Vagina (tissue), 2 donors: ENCODE measurements around the gene SOS2. TPM values are rescaled to one million over a fixed set of nuclear protein-coding genes. Genes with fewer than 3 reads are reported as not detected.

Experiments used
- DNase-seq, 2 donors: peaks; one replicate each; pipeline ENCODE4 v3.0.0-alpha.2; 2017; ENCODE audit errors: extremely low spot score in 2 of 2
- H3K27ac ChIP-seq: fragments of 200-600 bp; sonication (generic); one replicate; pipeline ENCODE4 v1.5.1; 2019
- H3K27me3 ChIP-seq: fragments of 200-600 bp; sonication (generic); one replicate; pipeline ENCODE4 v1.5.1; 2019
- H3K36me3 ChIP-seq, 2 donors: fragments of 200-600 bp; sonication (generic); one replicate each; pipeline ENCODE4 v1.5.1; 2017 to 2019
- H3K4me1 ChIP-seq: fragments of 200-600 bp; sonication (generic); one replicate; pipeline ENCODE4 v1.5.1; 2019
- H3K4me3 ChIP-seq, 2 donors: fragments of 200-600 bp; sonication (generic); 1 replicate in 1 of 2; 2 replicates in 1 of 2; pipeline ENCODE4 v1.5.1; 2016 to 2019
- H3K9me3 ChIP-seq: fragments of 200-600 bp; sonication (generic); one replicate; pipeline ENCODE4 v1.5.1; 2019
- CTCF ChIP-seq, 3 experiments: fragments of 450-650 bp in 2 of 3; fragments of 200-600 bp in 1 of 3; sonication (generic) in 1 of 3; IDR thresholded peaks; one replicate each; pipeline ENCODE4 v1.5.1; 2017 to 2019; ENCODE audit warnings: antibody characterized with exemption in 3 of 3, mild to moderate bottlenecking in 2 of 3, moderate library complexity in 2 of 3
- POLR2A ChIP-seq, 2 donors: fragments of 450-650 bp; IDR thresholded peaks; one replicate each; pipeline ENCODE4 v1.6.1; 2017; ENCODE audit warnings: antibody characterized with exemption in 2 of 2, mild to moderate bottlenecking in 2 of 2, moderate library complexity in 2 of 2
- POLR2AphosphoS5 ChIP-seq, 2 donors: sonication (generic); formaldehyde crosslinking; IDR thresholded peaks; one replicate each; pipeline ENCODE4 v1.9.0; 2017; ENCODE audit warnings: antibody characterized with exemption in 2 of 2, mild to moderate bottlenecking in 2 of 2, low read depth in 1 of 2; ENCODE audit not compliant: insufficient read depth in 1 of 2
- intact Hi-C: fragments of 100-400 bp; cut with DNase I; formaldehyde crosslinking; loops from one replicate; pipeline ENCODE4 v1.15.1; 2023
- total RNA-seq: library from RNA; depleted of rRNA; stranded (reverse); fragments of >200 nt; gene quantifications from one replicate; pipeline ENCODE4 v1.2.3, GENCODE V29; 2016

SOS2 gene
- total RNA-seq, 1 donor from 2014 or later: 23.8 TPM

- H3K27ac ChIP-seq: no peak overlapping the region
- no peaks in the 10 kb centered on the region for H3K36me3 ChIP-seq
- H3K9me3 ChIP-seq: no peaks in the 10 kb centered on the region
- no peak for DNase-seq
- intact Hi-C loops: no loop called here
- H3K4me3 ChIP-seq: no peak overlapping the region
- H3K4me1 ChIP-seq: no peaks in the 10 kb centered on the region
- no peaks in the 10 kb centered on the region for H3K27me3 ChIP-seq
- TF ChIP-seq POLR2AphosphoS5 (IDR thresholded peaks at IDR 0.05; ENCODE audit: insufficient read depth in 1 of 2, low read depth in 1 of 2) (no peak), CTCF (IDR thresholded peaks at IDR 0.05) (no peak), POLR2A (IDR thresholded peaks at IDR 0.05) (no peak)
These were observed 140.0 kb downstream of the SOS2 start for GRCh38 chr14:50091240-50091913.

DNA sequence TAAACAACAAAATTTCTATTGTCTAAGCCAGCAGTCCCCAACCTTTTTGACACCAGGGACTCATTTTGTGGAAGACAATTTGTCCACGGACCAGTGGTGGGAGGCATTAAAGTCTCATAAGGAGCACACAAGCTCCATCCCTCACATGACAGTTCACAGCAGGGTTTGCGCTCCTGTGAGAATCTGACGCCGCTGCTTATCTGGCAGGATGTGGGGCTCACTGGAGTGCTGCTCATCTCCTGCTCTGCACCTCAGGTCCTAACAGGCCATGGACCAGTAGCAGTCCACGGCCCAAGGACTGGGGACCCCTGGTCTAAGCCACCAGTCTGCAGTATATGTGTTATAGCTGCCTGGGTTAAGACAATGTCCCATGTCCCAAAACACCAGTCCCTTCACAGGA lies 142.2 kb downstream of the SOS2 start:
- Histone ChIP-seq H3K9me3 (no peaks in the 10 kb centered on the region), H3K36me3 (no peaks in the 10 kb centered on the region), H3K27ac (no peak overlapping the region), H3K4me3 (no peak overlapping the region), H3K4me1 (no peaks in the 10 kb centered on the region), H3K27me3 (no peaks in the 10 kb centered on the region)
- intact Hi-C loops: no loop called here
- no peak for TF ChIP-seq CTCF (IDR thresholded peaks at IDR 0.05)
- no peak for TF ChIP-seq POLR2A (IDR thresholded peaks at IDR 0.05)
- TF ChIP-seq POLR2AphosphoS5 (IDR thresholded peaks at IDR 0.05; ENCODE audit: insufficient read depth in 1 of 2, low read depth in 1 of 2): no peak
- peak in 1 of 2 donors; percentile 37 for DNase-seq

DNA sequence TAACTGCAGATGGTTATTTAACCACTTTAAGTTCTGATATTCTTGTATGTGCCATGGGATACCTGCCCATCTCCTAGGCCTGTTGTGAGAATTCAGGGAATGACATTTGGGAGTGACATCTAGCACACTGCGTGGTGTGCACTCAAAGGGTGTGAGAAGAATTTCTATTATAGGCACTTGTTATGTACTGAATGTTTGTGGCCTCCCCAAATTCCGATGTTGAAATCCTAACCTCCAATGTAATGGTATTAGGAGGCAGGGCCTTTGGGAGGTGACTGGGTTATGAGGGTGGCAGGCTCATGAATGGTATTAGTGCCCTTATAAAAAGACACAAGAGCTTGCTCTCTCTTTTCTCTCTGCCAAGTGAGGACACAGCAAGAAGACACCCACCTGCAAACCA lies 142.6 kb downstream of the SOS2 start:
- TF ChIP-seq POLR2A (IDR thresholded peaks at IDR 0.05): no peak
- no peak for TF ChIP-seq POLR2AphosphoS5 (IDR thresholded peaks at IDR 0.05; ENCODE audit: insufficient read depth in 1 of 2, low read depth in 1 of 2)
- TF ChIP-seq CTCF (IDR thresholded peaks at IDR 0.05): no peak
- no peak for DNase-seq
- intact Hi-C loops: no loop called here

GRCh38 chr14:50088117-50088515 lies 143.3 kb downstream of the SOS2 start:
- Histone ChIP-seq H3K27me3 (no peaks in the 10 kb centered on the region), H3K27ac (no peak overlapping the region), H3K4me1 (peaks cover 4% of the 10 kb centered on the region), H3K9me3 (no peaks in the 10 kb centered on the region), H3K4me3 (no peak overlapping the region), H3K36me3 (no peaks in the 10 kb centered on the region)
- no peak for DNase-seq
- TF ChIP-seq POLR2AphosphoS5 (IDR thresholded peaks at IDR 0.05; ENCODE audit: insufficient read depth in 1 of 2, low read depth in 1 of 2): no peak
- no peak for TF ChIP-seq CTCF (IDR thresholded peaks at IDR 0.05)
- intact Hi-C loops: no loop called here

More for the DNA sequence above, 142.6 kb downstream of the SOS2 start:
- no peaks in the 10 kb centered on the region for H3K36me3 ChIP-seq
- no peaks in the 10 kb centered on the region for H3K27me3 ChIP-seq
- no peaks in the 10 kb centered on the region for H3K9me3 ChIP-seq
- H3K27ac ChIP-seq: no peak overlapping the region
- no peaks in the 10 kb centered on the region for H3K4me1 ChIP-seq
- H3K4me3 ChIP-seq: no peak overlapping the region

DNA sequence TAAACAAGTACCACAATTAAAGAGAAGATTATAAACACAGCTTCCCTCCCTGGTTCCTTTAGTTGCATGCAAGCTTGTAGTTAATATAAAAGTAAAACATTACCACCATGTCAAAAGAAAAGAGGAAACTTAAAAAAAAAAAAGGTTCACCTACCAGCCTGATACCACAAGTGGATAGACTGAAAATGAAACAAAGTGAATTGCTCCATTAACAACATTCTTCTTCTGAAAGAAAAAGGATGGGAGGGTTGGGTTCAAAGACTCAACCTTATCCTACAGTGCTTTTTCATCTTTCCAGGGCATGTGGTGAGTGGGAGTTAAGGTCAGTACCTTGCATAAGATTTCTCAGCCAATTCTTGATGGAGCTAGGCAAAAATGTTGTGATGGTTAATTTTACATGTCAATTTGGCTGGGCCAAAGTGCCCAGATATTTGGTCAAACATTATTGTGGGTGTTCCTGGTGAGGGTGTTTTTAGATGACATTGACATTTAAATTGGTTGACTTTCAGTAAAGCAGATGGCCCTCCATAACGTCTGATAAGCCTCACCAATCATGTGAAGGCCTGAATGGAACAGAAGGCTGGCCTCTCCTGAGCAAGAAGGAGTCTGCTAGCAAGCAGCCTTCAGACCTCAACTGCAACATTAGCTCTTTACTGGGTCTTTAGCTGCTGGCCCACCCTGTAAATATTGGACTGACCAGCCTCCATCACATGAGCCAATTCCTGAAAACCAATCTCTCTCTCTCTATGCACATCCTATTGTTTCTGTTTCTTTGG lies 143.8 kb downstream of the SOS2 start:
- no peak for DNase-seq
- TF ChIP-seq POLR2AphosphoS5 (IDR thresholded peaks at IDR 0.05; ENCODE audit: insufficient read depth in 1 of 2, low read depth in 1 of 2) (no peak), POLR2A (IDR thresholded peaks at IDR 0.05) (no peak), CTCF (IDR thresholded peaks at IDR 0.05) (no peak)

More for the DNA sequence above, 143.8 kb downstream of the SOS2 start:
- Histone ChIP-seq H3K4me1 (peaks cover 10% of the 10 kb centered on the region), H3K9me3 (no peaks in the 10 kb centered on the region), H3K36me3 (no peaks in the 10 kb centered on the region), H3K4me3 (no peak overlapping the region), H3K27me3 (no peaks in the 10 kb centered on the region), H3K27ac (no peak overlapping the region)
- intact Hi-C loops: no loop called here
